Activated CD4-positive, alpha-beta T cell treated with anti-CD3 and anti-CD28 coated beads for 36 hours (primary cell): Measurements from ENCODE around the gene SNAI3. TPM values are rescaled to one million over a fixed set of nuclear protein-coding genes. Genes with fewer than 3 reads are reported as not detected.

Experiments
- ATAC-seq: fragments of 200-7000 bp; cut with Tn5 transposase; one replicate; pipeline ENCODE4 v1.10.0; 2021; ENCODE audit warnings: mild to moderate bottlenecking, moderate library complexity
- CTCF ChIA-PET: fragments of 350-600 bp; sonication (Branson Sonifier 250); formaldehyde crosslinking; loops from one replicate; lab custom pipeline; 2021; ENCODE audit warnings: antibody characterized with exemption; lab: Charles Lee
- POLR2A ChIA-PET: fragments of 350-600 bp; sonication (Branson Sonifier 250); formaldehyde crosslinking; loops from one replicate; lab custom pipeline; 2021; ENCODE audit warnings: antibody characterized with exemption, inconsistent platforms; lab: Charles Lee
- DNase-seq: peaks from one replicate; pipeline ENCODE4 v3.0.0-alpha.2; 2020
- H3K27ac Mint-ChIP-seq: one replicate; pipeline ENCODE4 v1.8.0; 2021; ENCODE audit warnings: mixed read lengths
- H3K27me3 Mint-ChIP-seq: one replicate; pipeline ENCODE4 v1.8.0; 2021; ENCODE audit warnings: mixed read lengths
- H3K36me3 Mint-ChIP-seq: one replicate; pipeline ENCODE4 v1.8.0; 2021; ENCODE audit warnings: low read depth, mixed read lengths
- H3K4me1 Mint-ChIP-seq: one replicate; pipeline ENCODE4 v1.8.0; 2021; ENCODE audit warnings: mixed read lengths
- H3K4me3 Mint-ChIP-seq: one replicate; pipeline ENCODE4 v1.8.0; 2021; ENCODE audit warnings: mild to moderate bottlenecking, moderate library complexity, mixed read lengths
- H3K9me3 Mint-ChIP-seq: one replicate; pipeline ENCODE4 v1.8.0; 2021; ENCODE audit warnings: low read depth, mixed read lengths
- intact Hi-C, 2 experiments: fragments of 100-400 bp; cut with DNase I in 1 of 2; cut with micrococcal nuclease in 1 of 2; formaldehyde crosslinking; loops; one replicate each; pipeline versions ENCODE4 v1.14.2 to v1.15.1; 2022 to 2024; cut with DNase I, micrococcal nuclease
- total RNA-seq, 2 experiments: library from RNA; stranded (reverse); gene quantifications; one replicate each; pipeline ENCODE4 v1.2.3, GENCODE V29; 2021

SNAI3 gene
- total RNA-seq, 2 experiments from 2014 or later = 3.6 to 4.1 TPM

- intact Hi-C loops = loop anchor here (1.0 to 2.0 kb wide), 17 partner anchors 11 to 541 kb away; partner anchors contain the start of genes MVD (in 2 of the 2), ZFPM1 (in 2 of the 2), CDT1 (in 1 of the 2) and CTU2 (in 1 of the 2)
- DNase-seq (no peak), ATAC-seq (no peak)
- H3K4me1 Mint-ChIP-seq = peaks cover 15% of the 10 kb centered on the region
- no peaks in the 10 kb centered on the region for H3K9me3 Mint-ChIP-seq
- H3K27me3 Mint-ChIP-seq = no peaks in the 10 kb centered on the region
- peaks cover 18% of the 10 kb centered on the region for H3K36me3 Mint-ChIP-seq
- POLR2A ChIA-PET = no interaction called here
- no peak overlapping the region for H3K4me3 Mint-ChIP-seq
- CTCF ChIA-PET = interaction anchor here (0.7 kb wide), 1 partner anchor 18 kb away, joined by 3 read pairs; no protein-coding TSS in a partner anchor
- peak overlapping the region; percentile 93 for H3K27ac Mint-ChIP-seq
Observed at GRCh38 chr16:88651989-88652761, 34.1 kb downstream of the SNAI3 start.

GRCh38 chr16:88651276-88651988 is 34.9 kb downstream of the SNAI3 start:
- ChIA-PET POLR2A (no interaction called here), CTCF (no interaction called here)
- Mint-ChIP-seq H3K4me3 (peak overlapping the region; percentile 85), H3K36me3 (peaks cover 18% of the 10 kb centered on the region), H3K4me1 (peaks cover 15% of the 10 kb centered on the region), H3K27ac (peak overlapping the region; percentile 93), H3K9me3 (no peaks in the 10 kb centered on the region), H3K27me3 (no peaks in the 10 kb centered on the region)
- intact Hi-C loops = loop anchor here (1.0 to 2.0 kb wide), 17 partner anchors 12 to 542 kb away; partner anchors contain the start of genes MVD (in 2 of the 2), ZFPM1 (in 2 of the 2), CDT1 (in 1 of the 2) and CTU2 (in 1 of the 2)
- DNase-seq (peak; percentile 92), ATAC-seq (peak; percentile 92)

GRCh38 chr16:88650749-88651275 is 35.5 kb downstream of the SNAI3 start, which contains the start of gene CYBA:
Gene CYBA (minus strand): TSS chr16:88651053. CDS start chr16:88651013, 40 bp downstream.
- POLR2A ChIA-PET = no interaction called here
- H3K36me3 Mint-ChIP-seq = peaks cover 18% of the 10 kb centered on the region
- CTCF ChIA-PET = no interaction called here
- peaks cover 15% of the 10 kb centered on the region for H3K4me1 Mint-ChIP-seq
- peak within 1 kb of the TSS; percentile 85 for H3K4me3 Mint-ChIP-seq
- ATAC-seq (peak; percentile 87), DNase-seq (peak; percentile 92)
- H3K27me3 Mint-ChIP-seq = no peaks in the 10 kb centered on the region
- H3K9me3 Mint-ChIP-seq = no peaks in the 10 kb centered on the region
- intact Hi-C loops = loop anchor here (1.0 to 2.0 kb wide), 17 partner anchors 12 to 542 kb away; partner anchors contain the start of genes MVD (in 2 of the 2), ZFPM1 (in 2 of the 2), CDT1 (in 1 of the 2) and CTU2 (in 1 of the 2)
- peak within 1 kb of the TSS; percentile 93 for H3K27ac Mint-ChIP-seq

- ChIA-PET CTCF (no interaction called here), POLR2A (interaction anchor here (0.8 kb wide), 1 partner anchor 13 kb away, joined by 5 read pairs; no protein-coding TSS in a partner anchor)
- intact Hi-C loops = loop anchor here in 1 of 2 experiments (2.0 kb wide), 3 partner anchors 15 to 197 kb away; partner anchors contain the start of gene ZFPM1
- Mint-ChIP-seq H3K4me1 (peaks cover 15% of the 10 kb centered on the region), H3K27ac (peak overlapping the region; percentile 85), H3K27me3 (no peaks in the 10 kb centered on the region), H3K36me3 (peaks cover 17% of the 10 kb centered on the region), H3K4me3 (peak overlapping the region; percentile 85), H3K9me3 (no peaks in the 10 kb centered on the region)
- ATAC-seq = no peak
- DNase-seq = peak; percentile 48
Observed at GRCh38 chr16:88649924-88650748, 36.2 kb downstream of the SNAI3 start.

- ChIA-PET CTCF (no interaction called here), POLR2A (interaction anchor here (0.8 kb wide), 1 partner anchor 13 kb away, joined by 5 read pairs; no protein-coding TSS in a partner anchor)
- DNase-seq = no peak
- Mint-ChIP-seq H3K4me1 (peaks cover 15% of the 10 kb centered on the region), H3K27me3 (no peaks in the 10 kb centered on the region), H3K36me3 (peaks cover 13% of the 10 kb centered on the region), H3K9me3 (no peaks in the 10 kb centered on the region), H3K4me3 (peak overlapping the region; percentile 85), H3K27ac (peak overlapping the region; percentile 5)
- no peak for ATAC-seq
- intact Hi-C loops = no loop called here
Observed at GRCh38 chr16:88649195-88649923, 36.9 kb downstream of the SNAI3 start.

GRCh38 chr16:88647178-88648070 is 38.9 kb downstream of the SNAI3 start:
- no peaks in the 10 kb centered on the region for H3K27me3 Mint-ChIP-seq
- ChIA-PET CTCF (no interaction called here), POLR2A (interaction anchor here (0.5 kb wide), 1 partner anchor 779 kb away, joined by 3 read pairs; no protein-coding TSS in a partner anchor)
- intact Hi-C loops = no loop called here
- no peak overlapping the region for H3K4me3 Mint-ChIP-seq
- peaks cover 15% of the 10 kb centered on the region for H3K4me1 Mint-ChIP-seq
- no peak for ATAC-seq
- DNase-seq = no peak
- no peak overlapping the region for H3K27ac Mint-ChIP-seq
- peaks cover 18% of the 10 kb centered on the region for H3K36me3 Mint-ChIP-seq
- H3K9me3 Mint-ChIP-seq = no peaks in the 10 kb centered on the region

GRCh38 chr16:88646345-88647034 is 39.8 kb downstream of the SNAI3 start:
- no peaks in the 10 kb centered on the region for H3K9me3 Mint-ChIP-seq
- ATAC-seq (no peak), DNase-seq (no peak)
- H3K36me3 Mint-ChIP-seq = peaks cover 17% of the 10 kb centered on the region
- no peak overlapping the region for H3K4me3 Mint-ChIP-seq
- CTCF ChIA-PET = no interaction called here
- POLR2A ChIA-PET = interaction anchor here (0.5 kb wide), 1 partner anchor 778 kb away, joined by 3 read pairs; no protein-coding TSS in a partner anchor
- H3K4me1 Mint-ChIP-seq = peaks cover 10% of the 10 kb centered on the region
- no peaks in the 10 kb centered on the region for H3K27me3 Mint-ChIP-seq
- intact Hi-C loops = no loop called here
- no peak overlapping the region for H3K27ac Mint-ChIP-seq

- no peak overlapping the region for H3K27ac Mint-ChIP-seq
- peaks cover 17% of the 10 kb centered on the region for H3K36me3 Mint-ChIP-seq
- no peak for ATAC-seq
- DNase-seq = no peak
- no peaks in the 10 kb centered on the region for H3K27me3 Mint-ChIP-seq
- no peaks in the 10 kb centered on the region for H3K9me3 Mint-ChIP-seq
- CTCF ChIA-PET = no interaction called here
- H3K4me1 Mint-ChIP-seq = peaks cover 8% of the 10 kb centered on the region
- H3K4me3 Mint-ChIP-seq = no peak overlapping the region
- intact Hi-C loops = no loop called here
- POLR2A ChIA-PET = no interaction called here
Observed at GRCh38 chr16:88645941-88646340, 40.4 kb downstream of the SNAI3 start.

GRCh38 chr16:88645455-88645854 is 40.9 kb downstream of the SNAI3 start:
- intact Hi-C loops = no loop called here
- H3K9me3 Mint-ChIP-seq = no peaks in the 10 kb centered on the region
- no peak overlapping the region for H3K4me3 Mint-ChIP-seq
- peaks cover 16% of the 10 kb centered on the region for H3K36me3 Mint-ChIP-seq
- no peak overlapping the region for H3K27ac Mint-ChIP-seq
- H3K27me3 Mint-ChIP-seq = no peaks in the 10 kb centered on the region
- DNase-seq = no peak
- H3K4me1 Mint-ChIP-seq = peaks cover 8% of the 10 kb centered on the region
- ATAC-seq = no peak
- ChIA-PET POLR2A (no interaction called here), CTCF (no interaction called here)
